A549 treated with AZD9567 at 1 μM for 4 hours (cell line): ENCODE data around the gene C1R. TPM values are rescaled to one million over a fixed set of nuclear protein-coding genes. Genes with fewer than 3 reads are reported as not detected.

Experiments used
- total RNA-seq: library from RNA; stranded (reverse); fragments of 200-300 nt; extraction: Qiagen RNA extraction; gene quantifications from 5 replicates; pipeline ENCODE4 v1.2.3, GENCODE V29; 2022; ENCODE audit not compliant: insufficient read depth

Gene C1R
- total RNA-seq = 26.0 to 42.6 TPM (median 27.5 TPM) in 5 replicates

GRCh38 chr12:7092229-7092985 is at the start of gene C1R:
TSS of gene C1R (minus strand) at chr12:7092445. CDS start at chr12:7092388, 57 bp downstream.

GRCh38 chr12:7129872-7130691 is 37.8 kb upstream of the C1R start, which contains the start of gene CLSTN3:
TSS of gene CLSTN3 (plus strand) at chr12:7130371. CDS start at chr12:7130649, 278 bp downstream.

GRCh38 chr12:7128681-7129286 is 36.5 kb upstream of the C1R start, which contains the start of gene RBP5:
TSS of gene RBP5 (minus strand) at chr12:7128889. CDS start at chr12:7128775, 114 bp downstream.

GRCh38 chr12:7108796-7109571 is 16.7 kb upstream of the C1R start, which contains the start of gene C1RL:
TSS of gene C1RL (minus strand) at chr12:7109214. CDS start at chr12:7109180, 34 bp downstream.

GRCh38 chr12:7060353-7060954 is 31.8 kb downstream of the C1R start, which contains the start of gene C1S:
TSS of gene C1S (plus strand) at chr12:7060718. CDS start at chr12:7061913, 1,195 bp downstream.

Other genes starting within 250 kb of the C1R start
- gene CDCA3, start 241.2 kb downstream of the C1R start, total RNA-seq = 74.0 to 83.9 TPM (median 80.1 TPM) in 5 replicates
- 72.6 to 116 TPM (median 80.7 TPM) in 5 replicates for gene USP5, start 240.3 kb downstream of the C1R start, total RNA-seq
- gene TPI1, start 224.9 kb downstream of the C1R start, total RNA-seq = 1,375 to 1,687 TPM (median 1,661 TPM) in 5 replicates
- 21.0 to 30.0 TPM (median 28.3 TPM) in 5 replicates for gene SPSB2, start 219.1 kb downstream of the C1R start, total RNA-seq
- 15.3 to 19.8 TPM (median 16.2 TPM) in 5 replicates for gene LRRC23, start 187.6 kb downstream of the C1R start, total RNA-seq
- 30.6 to 40.9 TPM (median 38.3 TPM) in 5 replicates for gene ENO2, start 177.9 kb downstream of the C1R start, total RNA-seq
- 47.5 to 69.4 TPM (median 68.1 TPM) in 5 replicates for gene ATN1, start 164.5 kb downstream of the C1R start, total RNA-seq
- not detected in 5 replicates for gene RNU7-1, start 148.6 kb downstream of the C1R start, total RNA-seq
- 259 to 307 TPM (median 297 TPM) in 5 replicates for gene C12orf57, start 148.4 kb downstream of the C1R start, total RNA-seq
- gene PTPN6, start 141.1 kb downstream of the C1R start, total RNA-seq = 10.5 to 25.7 TPM (median 11.5 TPM) in 5 replicates
- 290 to 340 TPM (median 329 TPM) in 5 replicates for gene PHB2, start 121.8 kb downstream of the C1R start, total RNA-seq
- gene EMG1, start 121.5 kb downstream of the C1R start, total RNA-seq = 53.4 to 60.9 TPM (median 56.4 TPM) in 5 replicates
- 27.5 to 38.6 TPM (median 29.5 TPM) in 5 replicates for gene LPCAT3, start 74.0 kb downstream of the C1R start, total RNA-seq
- gene C1S, start 31.7 kb downstream of the C1R start, total RNA-seq = 39.1 to 53.4 TPM (median 42.2 TPM) in 5 replicates
- gene C1RL, start 16.8 kb upstream of the C1R start, total RNA-seq = 10.8 to 17.2 TPM (median 13.2 TPM) in 5 replicates
- not detected in 5 replicates for gene RBP5, start 36.4 kb upstream of the C1R start, total RNA-seq
- gene CLSTN3, start 37.9 kb upstream of the C1R start, total RNA-seq = 13.4 to 19.7 TPM (median 15.2 TPM) in 5 replicates
- gene PEX5, start 97.2 kb upstream of the C1R start, total RNA-seq = 26.5 to 31.2 TPM (median 30.5 TPM) in 5 replicates
- gene ACSM4, start 211.6 kb upstream of the C1R start, total RNA-seq = not detected in 5 replicates